GM12891 (cell line): Measurements from ENCODE around the gene FAM83F.
A peak's percentile ranks its signal among the peaks of the same experiment; 100 is the strongest.

Experiments used
- DNase-seq: peaks from one replicate; pipeline ENCODE4 v3.0.0; 2011; ENCODE audit warnings: low spot score; ENCODE audit not compliant: insufficient read length
- FAIRE-seq: peaks from 2 replicates; lab custom pipeline; 2011; peaks lifted over from hg19 to GRCh38; lab: Jason Lieb, UNC
- PAX5 ChIP-seq: IDR thresholded peaks from 2 replicates; pipeline ENCODE4 v1.6.1; 2011; ENCODE audit warnings: low read length, moderate library complexity, mild to moderate bottlenecking; ENCODE audit not compliant: insufficient read depth, severe bottlenecking
- POLR2A ChIP-seq: IDR thresholded peaks from 2 replicates; pipeline ENCODE4 v1.6.1; 2011; ENCODE audit warnings: low read depth, low read length, control low read depth
- POLR2AphosphoS5 ChIP-seq: IDR thresholded peaks from 2 replicates; pipeline ENCODE4 v1.6.1; 2011; ENCODE audit warnings: low read depth, low read length, control low read depth
- POU2F2 ChIP-seq: IDR thresholded peaks from 2 replicates; pipeline ENCODE4 v1.6.1; 2011; ENCODE audit warnings: low read depth, mild to moderate bottlenecking, control low read depth, low read length, moderate library complexity
- SPI1 ChIP-seq: IDR thresholded peaks from 2 replicates; pipeline ENCODE4 v1.6.1; 2011; ENCODE audit warnings: low read depth, low read length, control low read depth
- TAF1 ChIP-seq: IDR thresholded peaks from 2 replicates; pipeline ENCODE4 v1.6.1; 2011; ENCODE audit warnings: low read depth, low read length, control low read depth

The FAM83F gene

DNA sequence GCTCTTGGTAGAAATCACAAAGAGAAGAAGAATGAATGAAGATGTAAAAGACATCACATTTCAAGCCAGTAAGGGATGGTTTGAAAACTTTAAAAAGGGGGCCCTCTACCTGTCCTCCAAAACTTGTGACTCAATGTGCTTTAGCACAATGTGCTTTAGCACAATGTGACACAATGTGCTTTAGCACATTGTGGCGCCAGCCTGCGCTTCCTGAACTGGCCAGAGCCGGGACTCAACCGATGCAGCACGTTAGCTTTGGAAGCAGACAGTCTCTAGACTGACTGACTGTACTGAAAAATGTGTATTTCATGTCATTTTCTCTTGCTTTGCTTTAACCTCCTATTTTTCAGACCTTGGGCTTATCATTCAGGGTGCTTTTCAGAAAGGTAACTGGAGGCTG lies 63.5 kb downstream of the FAM83F start:
- no peak for TF ChIP-seq POLR2AphosphoS5
- no peak for TF ChIP-seq POU2F2
- TF ChIP-seq POLR2A, result no peak
- TF ChIP-seq TAF1, result no peak
- no peak for TF ChIP-seq PAX5
- TF ChIP-seq SPI1, result no peak
- peak; percentile 41 for FAIRE-seq
- no peak for DNase-seq

DNA sequence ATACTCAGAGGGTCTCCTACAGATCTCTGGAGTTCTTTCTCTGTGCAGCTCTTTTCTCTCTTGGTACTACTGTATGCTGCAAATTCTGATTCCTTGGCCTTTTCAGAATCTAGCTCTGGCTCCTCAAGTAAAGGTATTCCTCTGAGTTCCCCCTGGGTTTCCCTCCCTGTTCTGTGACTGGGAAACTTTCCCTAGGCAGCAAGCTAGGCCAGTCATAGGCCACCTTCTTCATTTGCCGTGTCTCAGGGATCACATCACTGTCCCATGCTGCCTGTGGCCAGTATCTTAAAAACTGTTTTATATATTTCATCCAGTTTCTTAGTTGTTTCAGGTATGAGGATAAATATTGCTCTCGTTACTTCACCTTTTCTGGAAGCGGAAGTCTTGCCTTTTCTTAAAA lies 71.2 kb downstream of the FAM83F start:
- FAIRE-seq (no peak), DNase-seq (no peak)
- no peak for TF ChIP-seq POU2F2

DNA sequence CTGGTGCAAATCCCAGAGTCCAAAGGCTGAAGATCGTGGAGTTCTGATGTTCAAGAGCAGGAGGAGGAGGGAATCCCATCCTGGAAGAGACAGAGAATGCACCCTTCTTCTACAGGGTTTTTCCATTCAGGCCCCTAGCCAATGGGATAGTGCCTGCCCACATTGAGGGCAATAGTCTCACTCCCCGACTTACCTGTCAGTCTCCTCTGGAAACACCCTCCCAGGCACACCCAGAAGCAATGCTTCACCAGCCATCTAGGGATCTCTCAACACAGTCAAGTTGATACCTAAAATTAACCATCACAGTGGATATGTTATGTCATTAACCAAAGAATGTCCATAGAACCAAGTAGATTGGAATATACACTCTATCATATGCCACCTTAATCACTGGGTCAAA lies 72.9 kb downstream of the FAM83F start:
- TF ChIP-seq PAX5, result no peak
- DNase-seq (no peak), FAIRE-seq (no peak)

GRCh38 chr22:40070701-40071100 lies 75.9 kb downstream of the FAM83F start:
- no peak for DNase-seq
- TF ChIP-seq TAF1 (no peak), POU2F2 (no peak), PAX5 (no peak), POLR2AphosphoS5 (no peak), POLR2A (no peak), SPI1 (no peak)
- FAIRE-seq, result peak; percentile 20

DNA sequence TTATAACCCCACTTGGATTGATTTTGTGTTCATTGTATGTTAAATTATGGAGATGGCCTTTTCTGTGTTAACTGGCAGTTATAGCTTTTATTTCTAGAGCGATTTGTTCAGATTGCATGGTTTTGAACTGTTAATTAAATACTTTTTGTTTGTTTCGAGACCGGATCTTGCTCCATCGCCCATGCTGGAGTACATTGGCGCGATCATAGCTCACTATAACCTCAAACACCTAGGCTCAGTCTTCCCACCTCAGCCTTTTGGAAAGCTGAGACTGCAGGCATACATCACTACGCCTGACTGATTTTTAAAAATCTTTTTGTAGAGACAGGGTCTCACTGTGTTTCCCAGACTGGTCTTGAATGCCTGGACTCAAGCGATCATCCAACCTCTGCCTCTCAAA lies 77.0 kb downstream of the FAM83F start:
- TF ChIP-seq POLR2AphosphoS5 (no peak), POU2F2 (no peak), SPI1 (no peak), PAX5 (no peak), POLR2A (no peak), TAF1 (no peak)
- DNase-seq, result no peak
- no peak for FAIRE-seq

GRCh38 chr22:40076702-40077645 lies 82.2 kb downstream of the FAM83F start:
- no peak for DNase-seq
- TF ChIP-seq POU2F2 (no peak), POLR2A (no peak), POLR2AphosphoS5 (no peak), SPI1 (no peak), PAX5 (no peak), TAF1 (no peak)
- no peak for FAIRE-seq

DNA sequence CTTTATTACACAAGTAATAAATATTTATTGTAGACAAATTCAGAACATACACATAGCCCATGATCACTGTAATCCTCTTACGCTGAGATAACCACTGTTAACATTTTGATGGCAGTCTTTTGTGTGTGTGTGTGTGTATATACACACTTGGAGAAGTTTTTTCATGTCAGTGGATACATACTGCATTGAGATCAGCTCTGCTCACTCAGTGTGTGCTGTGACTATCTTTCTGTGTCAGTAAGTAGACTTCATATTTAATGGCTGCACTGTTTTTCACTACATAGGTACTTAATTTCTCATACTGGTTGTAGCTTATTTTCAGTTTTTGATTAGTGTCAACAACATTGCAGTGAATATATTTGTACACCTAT lies 82.9 kb downstream of the FAM83F start:
- TF ChIP-seq PAX5 (no peak), POLR2AphosphoS5 (no peak), POLR2A (no peak), TAF1 (no peak), POU2F2 (no peak), SPI1 (no peak)
- DNase-seq, result no peak
- no peak for FAIRE-seq

DNA sequence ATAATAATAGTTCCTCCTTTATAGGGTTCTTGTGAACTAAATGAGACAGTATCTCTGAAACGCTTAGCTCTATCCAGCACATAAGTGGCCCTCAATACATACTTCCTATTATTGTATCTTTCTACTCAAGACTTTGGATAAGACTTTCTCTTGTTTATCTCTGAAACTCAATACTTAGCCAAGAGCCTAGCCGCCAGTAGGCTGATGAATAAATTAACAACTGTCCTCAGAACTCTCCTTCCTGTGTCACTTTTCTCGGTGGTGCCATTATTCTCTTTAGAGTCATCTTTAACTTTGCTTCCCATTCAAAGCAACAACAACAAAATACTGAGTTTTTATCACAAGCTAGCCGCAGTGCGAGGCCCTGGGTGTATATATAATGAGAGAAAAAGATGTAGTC lies 86.9 kb downstream of the FAM83F start:
- DNase-seq (no peak), FAIRE-seq (no peak)
- TF ChIP-seq PAX5 (no peak), POLR2AphosphoS5 (no peak), POU2F2 (no peak), POLR2A (no peak), SPI1 (no peak), TAF1 (no peak)

DNA sequence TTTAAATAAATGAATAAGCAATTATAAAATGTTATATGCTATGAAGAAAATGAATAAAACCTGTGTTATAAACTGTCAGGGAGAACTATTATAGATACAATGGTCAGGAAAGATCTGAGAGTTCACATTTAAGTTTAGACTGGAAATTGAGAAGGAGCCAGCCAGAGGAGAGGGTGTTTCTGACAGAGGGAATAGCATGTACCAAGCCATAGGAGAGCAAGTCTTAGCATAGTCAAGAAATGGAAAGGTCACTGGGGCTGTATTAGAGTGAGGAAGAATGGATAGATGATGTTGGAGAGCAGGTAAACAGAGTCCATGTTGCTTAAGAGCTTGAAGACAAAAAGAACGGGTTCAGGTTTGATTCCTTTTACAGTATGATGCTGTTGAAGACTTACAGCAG lies 87.4 kb downstream of the FAM83F start:
- DNase-seq, result no peak
- no peak for FAIRE-seq
- TF ChIP-seq SPI1 (no peak), POU2F2 (no peak), POLR2AphosphoS5 (no peak), PAX5 (no peak), TAF1 (no peak), POLR2A (no peak)

- FAIRE-seq (no peak), DNase-seq (no peak)
- TF ChIP-seq POLR2A (no peak), TAF1 (no peak), SPI1 (no peak), POLR2AphosphoS5 (no peak), PAX5 (no peak), POU2F2 (no peak)
Observed at GRCh38 chr22:40083794-40084193, 89.0 kb downstream of the FAM83F start.
